Measurements from ENCODE around the gene PPM1F. TPM values are rescaled to one million over a fixed set of nuclear protein-coding genes. Genes with fewer than 3 reads are reported as not detected.

PPM1F gene
- total RNA-seq, 1 donor from 2014 or later, result 25.1 TPM

DNA sequence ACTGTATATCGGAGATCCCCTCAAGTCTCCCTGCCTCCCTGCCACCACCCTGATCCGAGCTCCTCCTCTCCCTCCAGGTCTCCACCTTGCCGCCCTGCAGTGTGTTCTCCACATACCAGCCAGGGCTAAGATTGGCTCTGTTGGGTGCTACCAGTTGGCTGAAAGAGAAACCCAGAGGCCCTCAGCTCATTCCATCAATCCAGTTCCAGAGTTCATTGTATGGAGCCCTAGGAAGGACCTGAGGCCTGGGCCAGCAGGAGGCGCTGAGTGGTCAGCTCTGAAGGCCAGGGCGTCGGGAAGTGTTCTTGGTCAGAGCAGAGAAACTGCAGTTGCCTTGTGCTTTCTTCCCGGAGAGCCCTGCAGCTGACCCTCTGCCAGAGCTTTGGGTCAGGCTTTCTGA, 32.1 kb upstream of the PPM1F start:
- no peak for DNase-seq (ENCODE audit: low read depth)
- no peak overlapping the region for H3K4me3 ChIP-seq (ENCODE audit: low read depth, low read length)
- TF ChIP-seq, protein P1, sequence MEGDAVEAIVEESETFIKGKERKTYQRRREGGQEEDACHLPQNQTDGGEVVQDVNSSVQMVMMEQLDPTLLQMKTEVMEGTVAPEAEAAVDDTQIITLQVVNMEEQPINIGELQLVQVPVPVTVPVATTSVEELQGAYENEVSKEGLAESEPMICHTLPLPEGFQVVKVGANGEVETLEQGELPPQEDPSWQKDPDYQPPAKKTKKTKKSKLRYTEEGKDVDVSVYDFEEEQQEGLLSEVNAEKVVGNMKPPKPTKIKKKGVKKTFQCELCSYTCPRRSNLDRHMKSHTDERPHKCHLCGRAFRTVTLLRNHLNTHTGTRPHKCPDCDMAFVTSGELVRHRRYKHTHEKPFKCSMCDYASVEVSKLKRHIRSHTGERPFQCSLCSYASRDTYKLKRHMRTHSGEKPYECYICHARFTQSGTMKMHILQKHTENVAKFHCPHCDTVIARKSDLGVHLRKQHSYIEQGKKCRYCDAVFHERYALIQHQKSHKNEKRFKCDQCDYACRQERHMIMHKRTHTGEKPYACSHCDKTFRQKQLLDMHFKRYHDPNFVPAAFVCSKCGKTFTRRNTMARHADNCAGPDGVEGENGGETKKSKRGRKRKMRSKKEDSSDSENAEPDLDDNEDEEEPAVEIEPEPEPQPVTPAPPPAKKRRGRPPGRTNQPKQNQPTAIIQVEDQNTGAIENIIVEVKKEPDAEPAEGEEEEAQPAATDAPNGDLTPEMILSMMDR (conservative IDR thresholded peaks at IDR 0.05; ENCODE audit: low read depth, low read length), result peak; percentile 46

DNA sequence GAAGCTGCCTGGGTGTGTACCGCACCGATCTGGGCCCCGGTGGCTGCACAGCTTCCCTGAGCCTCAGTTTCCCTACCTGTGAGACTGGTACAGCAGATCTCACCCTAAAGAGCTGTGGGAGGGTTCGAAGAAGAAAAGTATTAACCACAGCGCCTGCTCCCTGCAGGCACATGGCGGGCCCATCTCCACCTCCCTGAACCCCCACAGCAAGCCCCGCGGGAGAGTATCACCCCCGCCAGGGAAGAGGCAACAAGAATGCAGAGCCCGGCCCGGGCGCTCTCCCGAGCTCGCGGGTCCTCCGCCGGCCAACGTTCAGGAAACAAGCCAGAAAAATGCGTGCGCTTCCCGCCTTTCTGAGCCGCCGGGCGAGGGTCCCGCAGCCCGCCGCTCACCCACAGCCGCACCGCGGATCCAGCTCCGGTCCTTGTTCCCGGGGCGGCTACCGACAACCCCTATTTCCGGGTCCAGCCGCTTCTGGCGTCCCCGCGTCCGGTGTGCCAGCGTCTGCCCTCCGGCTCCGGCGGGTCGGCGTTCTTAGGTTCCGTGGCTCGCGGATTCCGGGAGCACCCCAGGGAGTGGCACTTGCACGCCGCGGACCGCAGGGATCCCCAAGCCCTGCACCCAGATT, 29.8 kb upstream of the PPM1F start, which contains the start of gene TOP3B:
Gene TOP3B, minus strand, starts transcription at position 450 of the 628 bp plus-strand sequence. CDS start 7,078 bp downstream, outside the sequence.
- TF ChIP-seq, protein P1 (conservative IDR thresholded peaks at IDR 0.05; ENCODE audit: low read depth, low read length), result no peak
- no peak for DNase-seq (ENCODE audit: low read depth)
- peak within 1 kb of the TSS; percentile 100 for H3K4me3 ChIP-seq (ENCODE audit: low read depth, low read length)

DNA sequence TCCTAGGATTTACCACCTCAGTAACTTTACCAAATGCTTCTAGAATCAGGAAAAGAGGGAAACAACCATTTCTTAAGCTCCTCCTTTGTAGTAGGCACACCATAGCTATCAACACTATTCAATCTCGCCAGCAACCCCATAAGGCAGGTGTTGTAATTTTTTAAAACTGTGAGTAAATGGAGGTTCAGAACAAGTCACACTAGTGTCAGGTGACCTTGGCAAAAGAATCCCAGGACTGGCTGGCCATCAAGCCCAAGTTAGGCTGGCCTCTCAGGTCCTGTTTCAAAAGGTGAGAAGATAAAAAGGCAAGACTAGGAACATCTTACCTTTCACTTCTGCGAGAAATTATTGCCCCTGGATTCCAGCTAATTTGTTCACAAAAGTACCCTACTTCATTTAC, 29.2 kb upstream of the PPM1F start:
- DNase-seq (ENCODE audit: low read depth), result no peak
- TF ChIP-seq, protein P1 (conservative IDR thresholded peaks at IDR 0.05; ENCODE audit: low read depth, low read length), result no peak

DNA sequence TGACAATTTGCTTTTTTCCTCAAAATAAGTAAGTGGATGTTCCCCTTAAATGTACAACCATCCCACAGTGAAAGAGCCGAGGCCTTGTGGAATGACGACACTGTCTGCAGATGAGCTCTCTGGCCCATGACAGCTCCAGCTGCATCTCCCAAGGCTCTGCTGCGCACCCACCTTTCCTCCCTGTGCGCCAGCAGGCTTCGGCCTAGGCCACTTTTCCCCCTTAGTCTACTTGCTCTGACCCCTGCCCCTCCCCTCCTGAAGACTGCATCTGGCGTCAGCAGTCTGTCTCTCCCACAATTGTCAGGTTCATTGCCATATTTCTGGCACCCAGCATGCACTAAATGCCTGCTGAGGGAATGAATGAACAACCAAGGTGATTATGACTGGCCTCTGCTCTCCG, 27.9 kb upstream of the PPM1F start:
- TF ChIP-seq, protein P1 (conservative IDR thresholded peaks at IDR 0.05; ENCODE audit: low read depth, low read length), result no peak
- DNase-seq (ENCODE audit: low read depth), result no peak
- no peak overlapping the region for H3K4me3 ChIP-seq (ENCODE audit: low read depth, low read length)

More for the DNA sequence above, 29.2 kb upstream of the PPM1F start:
- peak overlapping the region; percentile 100 for H3K4me3 ChIP-seq (ENCODE audit: low read depth, low read length)

DNA sequence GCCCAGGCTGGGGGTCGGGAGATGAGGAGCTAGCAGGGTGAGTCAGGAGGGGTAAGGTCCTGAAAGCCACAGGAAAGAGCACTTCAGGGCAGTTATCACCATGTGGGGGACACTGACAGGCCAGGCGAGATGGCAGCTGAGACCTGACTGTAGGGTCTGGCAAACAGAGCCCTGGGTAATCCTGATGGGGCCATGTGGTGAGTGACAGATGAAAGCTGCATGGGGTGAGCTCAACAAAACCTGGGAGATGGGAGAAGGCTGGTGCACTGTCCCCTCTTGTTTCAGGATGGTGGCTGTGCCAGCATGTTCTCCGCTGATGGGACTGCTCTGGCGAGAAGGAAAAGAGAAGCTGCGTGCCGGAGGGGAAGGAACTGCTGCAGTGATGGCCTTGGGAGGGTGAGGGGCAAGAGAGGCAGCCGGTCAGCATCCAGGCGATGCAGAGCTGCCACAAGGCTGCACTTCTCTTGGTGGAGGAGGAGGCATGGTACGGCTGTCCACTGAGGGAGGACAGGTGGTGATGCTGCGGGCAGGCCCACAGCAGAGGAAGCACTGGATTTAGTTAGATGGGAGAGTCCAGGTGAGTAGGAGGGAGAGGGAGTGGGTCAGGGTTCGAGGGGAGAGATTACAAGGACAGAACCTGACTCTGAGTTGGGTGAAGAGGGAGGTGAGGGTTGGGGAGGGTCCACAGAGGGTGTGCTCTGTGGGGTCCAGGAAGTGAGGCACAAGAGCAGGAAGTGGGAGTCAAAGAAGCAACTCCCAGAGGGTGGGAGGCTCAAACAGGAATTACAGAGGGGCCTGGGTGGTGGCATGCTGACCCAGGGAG, 26.1 kb upstream of the PPM1F start:
- DNase-seq (ENCODE audit: low read depth), result no peak
- TF ChIP-seq, protein P1 (conservative IDR thresholded peaks at IDR 0.05; ENCODE audit: low read depth, low read length), result no peak
- H3K4me3 ChIP-seq (ENCODE audit: low read depth, low read length), result no peak overlapping the region

DNA sequence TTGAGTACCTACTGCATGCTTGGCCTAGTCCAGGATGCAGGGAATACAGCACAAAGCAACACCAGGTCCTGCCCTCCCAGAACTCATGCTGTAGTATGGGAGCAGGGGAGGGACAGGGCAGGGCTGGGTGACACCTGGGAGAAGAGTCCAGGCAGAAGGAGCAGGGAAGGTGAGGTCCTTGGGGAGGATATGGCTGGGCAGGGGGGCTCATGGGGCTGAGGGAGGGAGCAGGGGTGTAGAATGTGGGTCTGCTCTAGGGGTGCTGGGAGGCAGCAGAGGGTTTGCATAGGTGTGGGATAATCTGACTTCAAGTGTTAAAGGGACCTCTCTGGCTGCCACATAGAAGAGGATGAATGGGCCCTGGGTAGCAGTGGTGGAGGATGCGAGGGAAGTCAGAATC, 25.2 kb upstream of the PPM1F start:
- TF ChIP-seq, protein P1 (conservative IDR thresholded peaks at IDR 0.05; ENCODE audit: low read depth, low read length), result no peak
- no peak for DNase-seq (ENCODE audit: low read depth)
- no peak overlapping the region for H3K4me3 ChIP-seq (ENCODE audit: low read depth, low read length)
